Endothelial cell (in vitro differentiated cells): ENCODE measurements around the gene ARHGEF19. TPM values are rescaled to one million over a fixed set of nuclear protein-coding genes. Genes with fewer than 3 reads are reported as not detected.
"Not testable (repeated sequence)": the region's sequence is repeated elsewhere in the genome, so short reads cannot be mapped to it uniquely, and the experiment has no call there.

Experiments used
- DNase-seq: peaks from one replicate; pipeline ENCODE4 v3.0.0; 2021; ENCODE audit warnings: low spot score
- H3K27ac Mint-ChIP-seq: one replicate; pipeline ENCODE4 v1.8.0; 2021; ENCODE audit warnings: mixed read lengths, inconsistent platforms; ENCODE audit not compliant: unreplicated experiment
- H3K27me3 Mint-ChIP-seq: one replicate; pipeline ENCODE4 v1.8.0; 2021; ENCODE audit warnings: mild to moderate bottlenecking, moderate library complexity, mixed read lengths, inconsistent platforms; ENCODE audit not compliant: unreplicated experiment
- H3K36me3 Mint-ChIP-seq: one replicate; pipeline ENCODE4 v1.8.0; 2021; ENCODE audit warnings: mild to moderate bottlenecking, low read depth, mixed read lengths, inconsistent platforms; ENCODE audit not compliant: unreplicated experiment
- H3K4me1 Mint-ChIP-seq: one replicate; pipeline ENCODE4 v1.8.0; 2021; ENCODE audit warnings: mild to moderate bottlenecking, mixed read lengths, inconsistent platforms; ENCODE audit not compliant: unreplicated experiment
- H3K4me3 Mint-ChIP-seq: one replicate; pipeline ENCODE4 v1.8.0; 2021; ENCODE audit warnings: mild to moderate bottlenecking, mixed read lengths, inconsistent platforms; ENCODE audit not compliant: unreplicated experiment
- H3K9me3 Mint-ChIP-seq: one replicate; pipeline ENCODE4 v1.8.0; 2021; ENCODE audit warnings: mixed read lengths, inconsistent platforms; ENCODE audit not compliant: unreplicated experiment
- CTCF ChIP-seq: fragments of 200-600 bp; sonication (generic); IDR thresholded peaks from one replicate; pipeline ENCODE4 v1.5.0; 2021; ENCODE audit warnings: antibody characterized with exemption; ENCODE audit not compliant: unreplicated experiment
- total RNA-seq: library from RNA; stranded (reverse); fragmentation: NEBNext Ultra II Directional; extraction: Animal tissue kit (Norgen Biotek cat#: 25700); gene quantifications from one replicate; pipeline ENCODE4 v1.2.1, GENCODE V29; 2021; ENCODE audit not compliant: unreplicated experiment

Gene ARHGEF19
- total RNA-seq, 1 donor from 2014 or later, result 14.0 TPM

GRCh38 chr1:16229976-16230740 lies 17.7 kb upstream of the ARHGEF19 start:
- Mint-ChIP-seq H3K36me3 (no peaks in the 10 kb centered on the region), H3K27ac (no peak overlapping the region), H3K27me3 (peaks cover 28% of the 10 kb centered on the region), H3K9me3 (no peaks in the 10 kb centered on the region), H3K4me3 (no peak overlapping the region), H3K4me1 (peaks cover 4% of the 10 kb centered on the region)
- TF ChIP-seq CTCF, result no peak
- no peak for DNase-seq

GRCh38 chr1:16226490-16227179 lies 14.2 kb upstream of the ARHGEF19 start:
- Mint-ChIP-seq H3K36me3 (peaks cover 4% of the 10 kb centered on the region), H3K27me3 (peaks cover 28% of the 10 kb centered on the region), H3K4me3 (peak overlapping the region; percentile 67), H3K4me1 (peaks cover 4% of the 10 kb centered on the region), H3K9me3 (no peaks in the 10 kb centered on the region), H3K27ac (no peak overlapping the region)
- TF ChIP-seq CTCF, result no peak
- DNase-seq, result peak; percentile 44

GRCh38 chr1:16226129-16226489 lies 13.7 kb upstream of the ARHGEF19 start:
- H3K27me3 Mint-ChIP-seq, result peaks cover 30% of the 10 kb centered on the region
- H3K9me3 Mint-ChIP-seq, result no peaks in the 10 kb centered on the region
- H3K27ac Mint-ChIP-seq, result no peak overlapping the region
- no peak for DNase-seq
- H3K36me3 Mint-ChIP-seq, result peaks cover 4% of the 10 kb centered on the region
- H3K4me3 Mint-ChIP-seq, result no peak overlapping the region
- TF ChIP-seq CTCF, result no peak
- peaks cover 4% of the 10 kb centered on the region for H3K4me1 Mint-ChIP-seq

- no peak for DNase-seq
- TF ChIP-seq CTCF, result no peak
Measured at GRCh38 chr1:16224472-16224871, 12.0 kb upstream of the ARHGEF19 start.

GRCh38 chr1:16222716-16223115 lies 10.3 kb upstream of the ARHGEF19 start:
- not testable (repeated sequence) for H3K9me3 Mint-ChIP-seq, H3K27ac Mint-ChIP-seq, H3K36me3 Mint-ChIP-seq, DNase-seq, H3K4me3 Mint-ChIP-seq, H3K4me1 Mint-ChIP-seq
- peaks cover 33% of the 10 kb centered on the region for H3K27me3 Mint-ChIP-seq

More at GRCh38 chr1:16224472-16224871, 12.0 kb upstream of the ARHGEF19 start:
- Mint-ChIP-seq H3K27me3 (peaks cover 33% of the 10 kb centered on the region), H3K27ac (no peak overlapping the region), H3K9me3 (no peaks in the 10 kb centered on the region), H3K36me3 (peaks cover 4% of the 10 kb centered on the region), H3K4me1 (peaks cover 4% of the 10 kb centered on the region), H3K4me3 (no peak overlapping the region)
